Astrocyte (in vitro differentiated cells and primary cell): Measurements from ENCODE around the gene PDZD2. TPM values are rescaled to one million over a fixed set of nuclear protein-coding genes. Genes with fewer than 3 reads are reported as not detected.

ENCODE experiments used
- DNase-seq: peaks from one replicate; pipeline ENCODE4 v3.0.0-alpha.2; 2010; ENCODE audit warnings: low read depth
- FAIRE-seq: peaks from 2 replicates; lab custom pipeline; 2011; peaks lifted over from hg19 to GRCh38; lab: Jason Lieb, UNC
- H2AFZ ChIP-seq: 2 replicates; pipeline ENCODE4 v1.6.0; 2012; ENCODE audit warnings: low read depth, low read length, inconsistent platforms
- H3K27ac ChIP-seq: 2 replicates; pipeline ENCODE4 v1.5.1; 2011; ENCODE audit warnings: low read depth, low read length, inconsistent platforms
- H3K27me3 ChIP-seq: 2 replicates; pipeline ENCODE4 v1.6.0; 2011; ENCODE audit warnings: low read length, inconsistent platforms; ENCODE audit not compliant: insufficient read depth
- H3K36me3 ChIP-seq: 2 replicates; pipeline ENCODE4 v1.5.1; 2011; ENCODE audit warnings: low read length, inconsistent platforms; ENCODE audit not compliant: insufficient read depth
- H3K4me1 ChIP-seq: 2 replicates; pipeline ENCODE4 v1.5.1; 2011; ENCODE audit warnings: low read length, inconsistent platforms; ENCODE audit not compliant: insufficient read depth
- H3K4me2 ChIP-seq: 2 replicates; pipeline ENCODE4 v1.6.0; 2012; ENCODE audit warnings: low read length, inconsistent platforms
- H3K4me3 ChIP-seq: 2 replicates; pipeline ENCODE4 v1.5.1; 2011; ENCODE audit warnings: low read depth, mild to moderate bottlenecking, low read length, inconsistent platforms; ENCODE audit not compliant: insufficient read depth
- H3K79me2 ChIP-seq: 2 replicates; pipeline ENCODE4 v1.6.0; 2012; ENCODE audit warnings: mild to moderate bottlenecking, low read length, inconsistent platforms; ENCODE audit not compliant: insufficient read depth
- H3K9ac ChIP-seq: 2 replicates; pipeline ENCODE4 v1.6.0; 2012; ENCODE audit warnings: mild to moderate bottlenecking, low read length, inconsistent platforms
- H3K9me3 ChIP-seq: 2 replicates; pipeline ENCODE4 v1.5.1; 2012; ENCODE audit warnings: low read depth, mild to moderate bottlenecking, low read length, inconsistent platforms; ENCODE audit not compliant: insufficient read depth
- H4K20me1 ChIP-seq: 2 replicates; pipeline ENCODE4 v1.6.0; 2012; ENCODE audit warnings: low read length, inconsistent platforms; ENCODE audit not compliant: insufficient read depth
- H3K27ac Mint-ChIP-seq: one replicate; pipeline ENCODE4 v1.8.0; 2021; ENCODE audit warnings: mild to moderate bottlenecking, mixed read lengths; ENCODE audit not compliant: unreplicated experiment
- H3K27me3 Mint-ChIP-seq: one replicate; pipeline ENCODE4 v1.8.0; 2021; ENCODE audit warnings: low read depth, mixed read lengths; ENCODE audit not compliant: unreplicated experiment
- H3K36me3 Mint-ChIP-seq: one replicate; pipeline ENCODE4 v1.8.0; 2021; ENCODE audit warnings: low read depth, mixed read lengths; ENCODE audit not compliant: unreplicated experiment
- H3K4me1 Mint-ChIP-seq: one replicate; pipeline ENCODE4 v1.8.0; 2021; ENCODE audit warnings: low read depth, mixed read lengths; ENCODE audit not compliant: unreplicated experiment
- H3K4me3 Mint-ChIP-seq: one replicate; pipeline ENCODE4 v1.8.0; 2021; ENCODE audit warnings: mild to moderate bottlenecking, moderate library complexity, mixed read lengths; ENCODE audit not compliant: unreplicated experiment
- H3K9me3 Mint-ChIP-seq: one replicate; pipeline ENCODE4 v1.8.0; 2021; ENCODE audit warnings: mild to moderate bottlenecking, mixed read lengths; ENCODE audit not compliant: unreplicated experiment
- EZH2 ChIP-seq: IDR thresholded peaks from 2 replicates; pipeline ENCODE4 v1.6.1; 2012; ENCODE audit warnings: mild to moderate bottlenecking, low read length, inconsistent platforms; ENCODE audit not compliant: insufficient read depth
- total RNA-seq: library from RNA; stranded (reverse); gene quantifications from 2 replicates; pipeline ENCODE4 v1.2.1, GENCODE V29; 2021
- TF ChIP-seq, protein P1 (sequence below): IDR thresholded peaks from 2 replicates; pipeline ENCODE4 v1.5.1; 2011; ENCODE audit warnings: low read depth, mild to moderate bottlenecking, inconsistent platforms, low read length, moderate library complexity; ENCODE audit not compliant: insufficient read depth

The PDZD2 gene
- total RNA-seq, 1 donor from 2014 or later: 10.3 TPM

DNA sequence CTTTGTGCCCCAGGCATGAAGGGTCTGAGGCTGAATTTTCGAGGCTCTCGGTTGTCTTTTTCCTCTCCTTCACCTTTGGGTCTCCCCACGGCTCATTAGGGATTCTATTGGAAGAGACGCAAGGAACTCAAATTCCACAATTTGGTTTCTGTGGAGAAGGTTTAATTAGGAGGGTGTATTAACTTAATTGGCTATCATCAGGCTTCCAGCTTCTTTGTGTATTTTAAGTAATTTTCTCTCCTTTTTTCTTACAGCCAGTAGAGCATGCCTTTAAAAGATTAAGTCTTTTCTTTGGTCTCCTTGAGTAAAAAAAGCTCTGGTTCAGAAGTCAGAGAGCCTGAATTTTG, 115.4 kb downstream of the PDZD2 start:
- Histone ChIP-seq H3K36me3 (no peaks in the 10 kb centered on the region), H3K4me3 (no peak overlapping the region), H3K9ac (no peak overlapping the region), H3K27me3 (peaks cover 7% of the 10 kb centered on the region), H2AFZ (no peak overlapping the region), H3K79me2 (no peaks in the 10 kb centered on the region), H3K4me1 (no peaks in the 10 kb centered on the region), H4K20me1 (no peaks in the 10 kb centered on the region), H3K4me2 (no peak overlapping the region), H3K27ac (no peak overlapping the region), H3K9me3 (peaks cover 2% of the 10 kb centered on the region)
- no peaks in the 10 kb centered on the region for H3K4me1 Mint-ChIP-seq
- H3K4me3 Mint-ChIP-seq: no peak overlapping the region
- H3K9me3 Mint-ChIP-seq: peaks cover 4% of the 10 kb centered on the region
- H3K27ac Mint-ChIP-seq: no peak overlapping the region
- FAIRE-seq (no peak), DNase-seq (no peak)
- H3K36me3 Mint-ChIP-seq: no peaks in the 10 kb centered on the region
- H3K27me3 Mint-ChIP-seq: peaks cover 12% of the 10 kb centered on the region
- no peak for TF ChIP-seq EZH2
- TF ChIP-seq, protein P1, sequence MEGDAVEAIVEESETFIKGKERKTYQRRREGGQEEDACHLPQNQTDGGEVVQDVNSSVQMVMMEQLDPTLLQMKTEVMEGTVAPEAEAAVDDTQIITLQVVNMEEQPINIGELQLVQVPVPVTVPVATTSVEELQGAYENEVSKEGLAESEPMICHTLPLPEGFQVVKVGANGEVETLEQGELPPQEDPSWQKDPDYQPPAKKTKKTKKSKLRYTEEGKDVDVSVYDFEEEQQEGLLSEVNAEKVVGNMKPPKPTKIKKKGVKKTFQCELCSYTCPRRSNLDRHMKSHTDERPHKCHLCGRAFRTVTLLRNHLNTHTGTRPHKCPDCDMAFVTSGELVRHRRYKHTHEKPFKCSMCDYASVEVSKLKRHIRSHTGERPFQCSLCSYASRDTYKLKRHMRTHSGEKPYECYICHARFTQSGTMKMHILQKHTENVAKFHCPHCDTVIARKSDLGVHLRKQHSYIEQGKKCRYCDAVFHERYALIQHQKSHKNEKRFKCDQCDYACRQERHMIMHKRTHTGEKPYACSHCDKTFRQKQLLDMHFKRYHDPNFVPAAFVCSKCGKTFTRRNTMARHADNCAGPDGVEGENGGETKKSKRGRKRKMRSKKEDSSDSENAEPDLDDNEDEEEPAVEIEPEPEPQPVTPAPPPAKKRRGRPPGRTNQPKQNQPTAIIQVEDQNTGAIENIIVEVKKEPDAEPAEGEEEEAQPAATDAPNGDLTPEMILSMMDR: no peak

- Histone ChIP-seq H4K20me1 (no peaks in the 10 kb centered on the region), H3K9ac (no peak overlapping the region), H3K9me3 (peaks cover 2% of the 10 kb centered on the region), H3K4me3 (no peak overlapping the region), H3K4me1 (no peaks in the 10 kb centered on the region), H3K27ac (no peak overlapping the region), H3K79me2 (no peaks in the 10 kb centered on the region), H3K27me3 (peaks cover 8% of the 10 kb centered on the region), H3K4me2 (no peak overlapping the region), H2AFZ (no peak overlapping the region), H3K36me3 (no peaks in the 10 kb centered on the region)
- no peak for FAIRE-seq
- TF ChIP-seq EZH2: no peak
- TF ChIP-seq, protein P1: no peak
- H3K4me1 Mint-ChIP-seq: no peaks in the 10 kb centered on the region
- DNase-seq: no peak
- H3K36me3 Mint-ChIP-seq: no peaks in the 10 kb centered on the region
- H3K27me3 Mint-ChIP-seq: peaks cover 12% of the 10 kb centered on the region
- H3K4me3 Mint-ChIP-seq: no peak overlapping the region
- no peak overlapping the region for H3K27ac Mint-ChIP-seq
- H3K9me3 Mint-ChIP-seq: peaks cover 4% of the 10 kb centered on the region
Observed at GRCh38 chr5:31754741-31755675, 116.1 kb downstream of the PDZD2 start.

DNA sequence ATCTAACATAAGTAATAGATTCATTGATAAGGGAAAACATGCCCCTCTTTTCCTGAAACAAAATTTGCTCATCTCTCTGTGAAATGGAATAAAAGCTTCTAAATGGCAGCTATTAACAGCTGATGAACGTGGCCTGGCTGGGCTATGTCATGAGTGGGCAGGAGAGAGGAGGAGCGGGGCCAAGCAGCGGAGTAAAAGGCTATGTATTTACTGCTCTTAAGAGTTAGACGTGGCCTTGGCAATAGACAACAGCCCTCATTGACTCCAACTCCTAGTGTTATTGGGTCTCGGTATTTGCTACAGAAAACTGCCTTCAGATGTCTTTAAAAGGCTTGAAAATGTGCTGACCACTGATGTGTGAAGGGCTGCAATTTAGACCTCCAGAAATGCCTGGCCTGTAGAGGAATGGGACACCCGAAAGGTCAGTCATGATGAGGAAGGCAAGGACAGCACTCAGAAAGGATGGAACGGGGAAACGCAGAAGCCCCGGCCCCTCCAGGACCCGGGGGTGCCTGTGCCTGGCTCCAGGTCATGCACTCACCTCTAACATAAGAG, 116.8 kb downstream of the PDZD2 start:
- Mint-ChIP-seq H3K9me3 (peaks cover 4% of the 10 kb centered on the region), H3K4me1 (no peaks in the 10 kb centered on the region), H3K36me3 (no peaks in the 10 kb centered on the region), H3K27ac (no peak overlapping the region), H3K4me3 (no peak overlapping the region), H3K27me3 (peaks cover 6% of the 10 kb centered on the region)
- FAIRE-seq (no peak), DNase-seq (no peak)
- no peak overlapping the region for H3K4me2 ChIP-seq
- peaks cover 10% of the 10 kb centered on the region for H3K27me3 ChIP-seq
- no peak overlapping the region for H2AFZ ChIP-seq
- TF ChIP-seq, protein P1: no peak
- no peak for TF ChIP-seq EZH2
- no peaks in the 10 kb centered on the region for H3K9me3 ChIP-seq
- no peak overlapping the region for H3K27ac ChIP-seq
- H3K4me1 ChIP-seq: no peaks in the 10 kb centered on the region
- no peaks in the 10 kb centered on the region for H3K79me2 ChIP-seq
- H4K20me1 ChIP-seq: no peaks in the 10 kb centered on the region
- no peak overlapping the region for H3K9ac ChIP-seq
- no peaks in the 10 kb centered on the region for H3K36me3 ChIP-seq
- H3K4me3 ChIP-seq: no peak overlapping the region
